ENCODE data around the gene GPC3.
"Not testable (repeated sequence)": the region's sequence is repeated elsewhere in the genome, so short reads cannot be mapped to it uniquely, and the experiment has no call there.

The GPC3 gene

DNA sequence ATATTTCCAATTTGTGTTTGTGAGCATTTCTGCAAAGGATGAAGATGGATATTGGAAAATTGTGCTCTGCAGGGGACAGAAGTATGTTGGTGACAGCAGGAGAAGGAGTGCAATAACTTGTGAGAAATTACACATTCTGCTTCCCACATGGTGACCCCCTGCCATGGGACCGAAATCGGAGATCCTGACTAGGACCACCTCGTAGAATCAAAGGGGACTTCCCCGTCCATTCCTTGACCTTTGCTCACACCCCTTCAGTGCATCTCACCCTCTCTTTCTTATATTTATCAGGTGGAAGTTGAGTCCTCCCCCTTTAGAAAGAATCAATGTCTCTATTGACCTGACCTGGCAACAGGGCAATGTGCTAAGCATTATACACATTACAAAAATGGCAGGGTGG is 451.2 kb downstream of the GPC3 start:
- no peak for DNase-seq (ENCODE audit: low read depth)
- TF ChIP-seq, protein P1, sequence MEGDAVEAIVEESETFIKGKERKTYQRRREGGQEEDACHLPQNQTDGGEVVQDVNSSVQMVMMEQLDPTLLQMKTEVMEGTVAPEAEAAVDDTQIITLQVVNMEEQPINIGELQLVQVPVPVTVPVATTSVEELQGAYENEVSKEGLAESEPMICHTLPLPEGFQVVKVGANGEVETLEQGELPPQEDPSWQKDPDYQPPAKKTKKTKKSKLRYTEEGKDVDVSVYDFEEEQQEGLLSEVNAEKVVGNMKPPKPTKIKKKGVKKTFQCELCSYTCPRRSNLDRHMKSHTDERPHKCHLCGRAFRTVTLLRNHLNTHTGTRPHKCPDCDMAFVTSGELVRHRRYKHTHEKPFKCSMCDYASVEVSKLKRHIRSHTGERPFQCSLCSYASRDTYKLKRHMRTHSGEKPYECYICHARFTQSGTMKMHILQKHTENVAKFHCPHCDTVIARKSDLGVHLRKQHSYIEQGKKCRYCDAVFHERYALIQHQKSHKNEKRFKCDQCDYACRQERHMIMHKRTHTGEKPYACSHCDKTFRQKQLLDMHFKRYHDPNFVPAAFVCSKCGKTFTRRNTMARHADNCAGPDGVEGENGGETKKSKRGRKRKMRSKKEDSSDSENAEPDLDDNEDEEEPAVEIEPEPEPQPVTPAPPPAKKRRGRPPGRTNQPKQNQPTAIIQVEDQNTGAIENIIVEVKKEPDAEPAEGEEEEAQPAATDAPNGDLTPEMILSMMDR (conservative IDR thresholded peaks at IDR 0.05; ENCODE audit: low read depth, low read length) = no peak
- H3K4me3 ChIP-seq (ENCODE audit: low read depth, low read length) = no peak overlapping the region

DNA sequence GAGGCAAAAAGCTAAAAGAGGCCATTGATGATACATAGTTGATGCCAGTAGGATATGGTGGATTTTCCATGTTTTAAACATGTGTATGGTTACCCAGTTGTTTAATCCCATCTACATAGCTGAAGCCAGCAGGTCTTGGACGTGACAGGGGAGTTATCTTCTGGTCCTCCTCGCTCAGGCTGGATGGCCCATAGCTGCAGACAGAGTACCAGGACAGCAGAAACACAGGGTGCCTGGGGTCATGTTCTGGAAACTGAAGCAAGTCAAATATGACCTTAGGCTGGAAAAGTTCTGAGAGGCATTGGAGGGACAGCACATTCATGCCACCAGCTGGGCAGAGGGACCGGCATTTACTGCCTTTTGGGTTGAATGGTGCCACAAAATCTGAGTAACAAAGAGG is 452.1 kb downstream of the GPC3 start:
- no peak for DNase-seq (ENCODE audit: low read depth)
- TF ChIP-seq, protein P1 (conservative IDR thresholded peaks at IDR 0.05; ENCODE audit: low read depth, low read length) = no peak
- no peak overlapping the region for H3K4me3 ChIP-seq (ENCODE audit: low read depth, low read length)

DNA sequence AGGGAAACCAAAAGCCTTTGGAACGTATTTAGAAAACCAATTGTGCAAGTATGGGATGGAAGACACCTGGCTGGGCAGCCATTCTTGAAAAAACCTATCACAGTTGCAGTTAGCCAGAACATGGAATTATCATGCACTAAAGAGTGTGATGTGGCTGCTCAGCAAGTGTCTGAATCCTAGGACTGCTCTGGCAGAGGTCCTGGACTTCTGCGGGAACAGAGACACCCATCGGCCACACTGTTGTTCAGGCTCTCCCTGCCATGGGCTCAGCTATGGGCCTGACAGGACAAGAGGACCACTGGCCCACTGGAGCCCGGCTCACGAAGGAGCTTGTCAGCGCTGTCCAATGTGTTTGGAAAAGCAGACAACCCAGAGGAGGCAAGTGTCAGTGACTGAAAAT is 454.4 kb downstream of the GPC3 start:
- DNase-seq (ENCODE audit: low read depth) = no peak
- TF ChIP-seq, protein P1 (conservative IDR thresholded peaks at IDR 0.05; ENCODE audit: low read depth, low read length) = no peak
- H3K4me3 ChIP-seq (ENCODE audit: low read depth, low read length) = no peak overlapping the region

DNA sequence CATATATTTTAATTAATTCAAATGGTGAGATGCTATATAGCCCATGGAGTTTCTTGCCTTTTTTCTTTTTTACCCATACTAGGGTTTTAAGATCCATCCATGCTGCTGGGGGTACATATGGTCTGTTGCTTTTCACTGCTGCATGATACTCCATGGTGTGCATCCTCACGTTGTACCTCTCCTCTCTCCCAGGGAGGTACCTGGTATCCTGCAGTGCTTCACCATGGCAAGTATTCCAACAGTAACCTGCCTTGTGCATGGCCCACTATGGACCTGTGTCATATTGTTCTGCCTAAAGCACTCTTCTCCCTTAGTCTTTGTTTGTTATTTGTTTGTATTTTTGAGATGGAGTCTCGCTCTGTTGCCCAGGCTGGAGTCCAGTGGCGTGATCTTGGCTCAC is 455.8 kb downstream of the GPC3 start:
- no peak overlapping the region for H3K4me3 ChIP-seq (ENCODE audit: low read depth, low read length)
- TF ChIP-seq, protein P1 (conservative IDR thresholded peaks at IDR 0.05; ENCODE audit: low read depth, low read length) = no peak
- DNase-seq (ENCODE audit: low read depth) = no peak

DNA sequence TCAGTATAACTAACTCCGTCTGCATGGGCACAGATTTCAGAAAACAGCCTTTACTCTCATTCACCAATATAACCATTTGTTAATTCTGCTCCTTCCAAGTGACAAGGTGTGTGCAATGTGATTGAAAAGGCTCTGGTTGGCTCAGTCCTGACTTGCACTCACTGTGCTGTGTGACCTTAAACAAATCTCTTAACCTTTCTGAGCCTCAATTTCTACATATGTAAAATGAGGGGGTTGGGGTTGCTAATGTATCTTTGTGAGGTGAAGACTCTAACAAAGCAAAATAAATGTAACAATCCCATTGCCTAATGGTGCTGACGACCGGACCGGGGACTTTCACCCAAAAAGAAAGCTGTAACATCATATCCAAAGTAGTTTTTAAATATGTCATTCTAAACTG is 457.6 kb downstream of the GPC3 start:
- TF ChIP-seq, protein P1 (conservative IDR thresholded peaks at IDR 0.05; ENCODE audit: low read depth, low read length) = no peak

DNA sequence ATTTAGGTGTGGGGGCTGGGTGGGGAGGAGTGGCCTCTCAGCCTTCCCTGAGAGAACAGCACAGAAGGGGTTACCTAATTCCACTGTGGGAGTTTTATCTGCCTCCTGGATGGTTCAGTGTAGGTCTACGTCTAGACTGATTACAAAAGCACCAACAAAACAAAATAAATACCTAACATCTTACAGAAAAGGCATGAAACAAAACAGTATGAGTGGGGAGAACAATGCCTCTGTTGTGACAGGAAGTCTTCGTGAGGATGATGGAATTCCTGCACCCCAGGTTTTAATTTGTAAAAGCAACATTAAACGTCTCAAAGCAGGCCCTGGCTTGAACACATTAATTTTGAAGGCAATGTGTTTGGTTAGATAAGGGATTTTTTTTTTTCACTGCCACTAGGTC is 458.0 kb downstream of the GPC3 start:
- TF ChIP-seq, protein P1 (conservative IDR thresholded peaks at IDR 0.05; ENCODE audit: low read depth, low read length) = no peak
- DNase-seq (ENCODE audit: low read depth) = no peak

More for the DNA sequence above, 457.6 kb downstream of the GPC3 start:
- H3K4me3 ChIP-seq (ENCODE audit: low read depth, low read length) = no peak overlapping the region
- no peak for DNase-seq (ENCODE audit: low read depth)

DNA sequence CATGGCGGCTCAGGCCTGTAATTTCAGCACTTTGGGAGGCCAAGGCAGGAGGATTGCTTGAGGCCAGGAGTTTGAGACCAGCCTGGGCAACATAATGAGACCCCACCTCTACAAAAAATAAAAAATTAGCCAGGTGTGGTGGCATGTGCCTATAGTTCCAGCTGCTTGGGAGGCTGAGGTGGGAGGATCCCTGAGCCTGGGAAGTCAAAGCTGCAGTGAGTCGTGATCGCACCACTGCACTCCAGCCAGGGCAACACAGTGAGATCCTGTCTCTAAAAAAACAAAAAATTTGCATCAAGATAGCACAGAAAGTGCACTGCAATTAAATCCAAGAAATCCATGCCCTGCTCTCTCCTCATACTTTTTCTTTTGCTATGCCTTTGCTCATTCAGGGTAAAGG is 458.6 kb downstream of the GPC3 start:
- DNase-seq (ENCODE audit: low read depth); H3K4me3 ChIP-seq (ENCODE audit: low read depth, low read length): not testable (repeated sequence)

More for the DNA sequence above, 458.0 kb downstream of the GPC3 start:
- H3K4me3 ChIP-seq (ENCODE audit: low read depth, low read length) = no peak overlapping the region

DNA sequence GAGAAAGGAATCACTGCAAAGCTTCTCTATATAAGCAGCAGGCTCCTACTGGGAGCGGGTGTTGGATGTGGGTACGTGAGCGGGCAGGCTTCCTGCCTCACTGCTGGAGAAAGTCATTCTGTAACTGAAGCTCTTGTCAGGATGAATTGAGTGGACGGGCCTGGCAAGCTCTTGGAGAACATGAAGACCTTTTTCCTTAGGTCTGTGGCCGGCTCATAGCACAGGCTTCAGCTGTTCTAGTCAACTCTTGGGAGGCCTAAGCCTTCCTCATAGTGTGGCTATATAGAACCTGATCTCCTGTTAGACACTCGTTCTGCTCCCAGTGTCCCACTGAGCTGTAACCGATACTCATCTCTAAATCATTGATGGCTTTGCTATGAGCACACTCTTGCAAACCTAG is 461.9 kb downstream of the GPC3 start:
- TF ChIP-seq, protein P1 (conservative IDR thresholded peaks at IDR 0.05; ENCODE audit: low read depth, low read length) = no peak
- no peak overlapping the region for H3K4me3 ChIP-seq (ENCODE audit: low read depth, low read length)
- no peak for DNase-seq (ENCODE audit: low read depth)

Data from choroid plexus epithelial cell (primary cell).